HUES48 (cell line): ENCODE data around the gene TBX20.

Experiments
- H3K27ac ChIP-seq: one replicate; pipeline ENCODE4 v1.7.0; 2013; ENCODE audit warnings: low read depth, low read length, inconsistent platforms
- H3K27me3 ChIP-seq: 2 replicates; pipeline ENCODE4 v1.6.1; 2013; ENCODE audit warnings: mild to moderate bottlenecking, low read length; ENCODE audit not compliant: control insufficient read depth, insufficient read depth
- H3K36me3 ChIP-seq: 2 replicates; pipeline ENCODE4 v1.6.1; 2013; ENCODE audit warnings: low read length; ENCODE audit not compliant: control insufficient read depth, insufficient read depth
- H3K4me1 ChIP-seq: 2 replicates; pipeline ENCODE4 v1.6.1; 2013; ENCODE audit warnings: mild to moderate bottlenecking, low read length; ENCODE audit not compliant: control insufficient read depth, insufficient read depth
- H3K4me3 ChIP-seq: 2 replicates; pipeline ENCODE4 v1.5.1; 2013; ENCODE audit warnings: mild to moderate bottlenecking, low read depth, low read length
- H3K9ac ChIP-seq: 2 replicates; pipeline ENCODE4 v1.6.1; 2013; ENCODE audit warnings: mild to moderate bottlenecking, low read depth, low read length, moderate library complexity
- H3K9me3 ChIP-seq: 2 replicates; pipeline ENCODE4 v1.6.1; 2013; ENCODE audit warnings: low read length; ENCODE audit not compliant: control insufficient read depth, insufficient read depth

The TBX20 gene

GRCh38 chr7:35261476-35262285 lies 7.8 kb upstream of the TBX20 start:
- Histone ChIP-seq H3K36me3 (no peaks in the 10 kb centered on the region), H3K9ac (no peak overlapping the region), H3K4me1 (peaks cover 38% of the 10 kb centered on the region), H3K4me3 (peak overlapping the region; percentile 68), H3K9me3 (no peaks in the 10 kb centered on the region), H3K27ac (no peak overlapping the region), H3K27me3 (peaks cover 89% of the 10 kb centered on the region)

GRCh38 chr7:35261041-35261440 lies 7.1 kb upstream of the TBX20 start:
- H3K27me3 ChIP-seq = peaks cover 95% of the 10 kb centered on the region
- no peaks in the 10 kb centered on the region for H3K36me3 ChIP-seq
- H3K4me1 ChIP-seq = peaks cover 45% of the 10 kb centered on the region
- no peaks in the 10 kb centered on the region for H3K9me3 ChIP-seq
- peak overlapping the region; percentile 68 for H3K4me3 ChIP-seq
- no peak overlapping the region for H3K27ac ChIP-seq
- no peak overlapping the region for H3K9ac ChIP-seq

DNA sequence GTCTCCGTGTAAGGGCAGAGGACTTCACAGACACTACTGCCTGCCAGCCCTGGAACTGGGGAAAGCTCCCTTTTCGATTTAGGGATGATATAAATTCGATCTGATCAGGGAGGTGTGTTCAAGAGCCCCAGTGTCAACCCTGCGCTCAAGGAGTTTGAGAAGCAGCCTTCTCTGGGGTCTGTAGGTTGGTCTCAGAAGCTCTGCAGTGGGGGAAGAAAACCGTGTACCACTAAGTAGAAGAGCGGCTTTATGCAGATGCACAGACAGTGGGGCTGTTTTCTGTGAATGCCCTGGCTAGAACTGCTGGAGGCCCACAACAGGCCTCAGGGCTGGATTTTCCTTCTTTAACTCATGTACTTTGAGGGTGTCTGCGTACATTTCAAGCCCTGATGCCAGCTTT lies 6.3 kb upstream of the TBX20 start:
- Histone ChIP-seq H3K27ac (no peak overlapping the region), H3K4me1 (peaks cover 51% of the 10 kb centered on the region), H3K36me3 (no peaks in the 10 kb centered on the region), H3K9ac (no peak overlapping the region), H3K9me3 (no peaks in the 10 kb centered on the region), H3K27me3 (peaks cover 97% of the 10 kb centered on the region), H3K4me3 (0 out of 2 replicates have a peak overlapping the region, but pooled peaks have one; percentile 68)

GRCh38 chr7:35259523-35259908 lies 5.6 kb upstream of the TBX20 start:
- peaks cover 55% of the 10 kb centered on the region for H3K4me1 ChIP-seq
- peaks cover 99% of the 10 kb centered on the region for H3K27me3 ChIP-seq
- H3K36me3 ChIP-seq = no peaks in the 10 kb centered on the region
- no peaks in the 10 kb centered on the region for H3K9me3 ChIP-seq
- no peak overlapping the region for H3K9ac ChIP-seq
- no peak overlapping the region for H3K4me3 ChIP-seq
- no peak overlapping the region for H3K27ac ChIP-seq

DNA sequence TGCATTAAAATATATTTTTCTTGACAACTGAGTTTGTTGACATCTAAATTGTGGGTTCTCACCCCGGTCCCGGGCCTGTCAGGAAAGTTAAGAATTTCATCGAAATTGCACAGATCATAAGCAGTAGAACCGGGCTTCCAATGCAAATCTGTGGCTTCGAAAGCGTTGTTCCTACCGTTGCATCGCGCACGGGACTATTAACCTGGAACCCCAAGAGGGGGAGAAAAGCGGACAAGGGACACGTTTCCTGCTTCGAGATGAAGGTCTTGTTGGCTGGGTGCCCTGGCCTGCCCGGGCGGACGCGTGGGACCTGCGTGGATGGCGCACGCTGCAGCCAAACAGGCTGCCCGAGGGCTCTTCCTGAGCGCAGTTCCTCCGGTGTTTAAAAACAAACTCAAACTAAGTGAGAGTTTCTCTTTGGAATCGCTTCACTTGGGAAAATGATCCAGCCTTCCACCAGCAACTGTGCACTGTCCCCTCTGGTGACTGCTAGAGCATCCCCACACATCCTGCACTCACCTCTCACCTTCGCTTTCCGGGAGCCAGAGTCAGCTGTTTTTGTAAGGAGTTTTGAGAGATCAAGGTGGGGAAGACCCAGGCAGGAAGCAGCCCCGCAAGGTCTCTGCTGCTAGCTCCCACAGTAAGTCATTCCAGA lies 5.1 kb upstream of the TBX20 start:
- peaks cover 57% of the 10 kb centered on the region for H3K4me1 ChIP-seq
- peaks cover 100% of the 10 kb centered on the region for H3K27me3 ChIP-seq
- H3K9ac ChIP-seq = no peak overlapping the region
- H3K9me3 ChIP-seq = no peaks in the 10 kb centered on the region
- no peaks in the 10 kb centered on the region for H3K36me3 ChIP-seq
- no peak overlapping the region for H3K27ac ChIP-seq
- H3K4me3 ChIP-seq = 0 out of 2 replicates have a peak overlapping the region, but pooled peaks have one; percentile 32

DNA sequence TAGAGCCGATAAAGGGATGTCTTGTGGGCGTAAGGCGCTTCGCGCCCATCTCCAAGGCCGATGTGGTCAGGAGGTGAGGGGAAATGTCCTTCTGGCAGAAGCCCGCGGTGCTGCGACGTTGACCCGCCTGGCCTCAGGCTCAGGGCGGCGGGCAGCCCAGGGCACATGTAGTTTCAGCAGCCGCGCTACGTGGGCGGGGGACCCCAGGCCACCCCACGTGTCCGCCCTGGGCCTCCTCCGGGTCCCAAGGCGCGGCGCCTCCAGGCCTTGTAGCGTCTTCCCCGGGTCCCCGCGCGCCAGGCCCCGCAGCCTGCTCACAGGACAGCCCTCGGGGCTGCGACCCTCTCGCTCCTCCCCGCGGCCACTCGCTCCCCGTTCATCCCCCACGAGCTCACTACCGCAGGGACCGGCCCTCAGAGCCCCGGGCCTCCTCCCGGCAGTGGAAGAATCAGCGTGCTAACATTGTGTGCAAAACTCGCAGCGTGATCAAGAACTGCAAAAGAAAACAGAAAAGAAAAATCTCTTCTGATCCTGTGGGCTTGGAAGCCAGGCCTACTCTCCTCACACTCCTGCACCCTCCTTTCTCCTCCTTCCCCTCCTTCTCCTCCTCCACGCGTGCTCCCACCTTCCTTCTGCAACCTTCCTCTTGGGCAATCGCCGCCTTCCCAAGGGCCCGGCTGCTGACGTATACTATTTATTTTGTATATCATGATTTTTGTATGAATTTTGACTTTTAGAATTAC lies 4.4 kb upstream of the TBX20 start:
- Histone ChIP-seq H3K27ac (no peak overlapping the region), H3K9ac (no peak overlapping the region), H3K4me3 (peak overlapping the region; percentile 54), H3K27me3 (peaks cover 100% of the 10 kb centered on the region), H3K36me3 (no peaks in the 10 kb centered on the region), H3K9me3 (no peaks in the 10 kb centered on the region), H3K4me1 (peaks cover 62% of the 10 kb centered on the region)

DNA sequence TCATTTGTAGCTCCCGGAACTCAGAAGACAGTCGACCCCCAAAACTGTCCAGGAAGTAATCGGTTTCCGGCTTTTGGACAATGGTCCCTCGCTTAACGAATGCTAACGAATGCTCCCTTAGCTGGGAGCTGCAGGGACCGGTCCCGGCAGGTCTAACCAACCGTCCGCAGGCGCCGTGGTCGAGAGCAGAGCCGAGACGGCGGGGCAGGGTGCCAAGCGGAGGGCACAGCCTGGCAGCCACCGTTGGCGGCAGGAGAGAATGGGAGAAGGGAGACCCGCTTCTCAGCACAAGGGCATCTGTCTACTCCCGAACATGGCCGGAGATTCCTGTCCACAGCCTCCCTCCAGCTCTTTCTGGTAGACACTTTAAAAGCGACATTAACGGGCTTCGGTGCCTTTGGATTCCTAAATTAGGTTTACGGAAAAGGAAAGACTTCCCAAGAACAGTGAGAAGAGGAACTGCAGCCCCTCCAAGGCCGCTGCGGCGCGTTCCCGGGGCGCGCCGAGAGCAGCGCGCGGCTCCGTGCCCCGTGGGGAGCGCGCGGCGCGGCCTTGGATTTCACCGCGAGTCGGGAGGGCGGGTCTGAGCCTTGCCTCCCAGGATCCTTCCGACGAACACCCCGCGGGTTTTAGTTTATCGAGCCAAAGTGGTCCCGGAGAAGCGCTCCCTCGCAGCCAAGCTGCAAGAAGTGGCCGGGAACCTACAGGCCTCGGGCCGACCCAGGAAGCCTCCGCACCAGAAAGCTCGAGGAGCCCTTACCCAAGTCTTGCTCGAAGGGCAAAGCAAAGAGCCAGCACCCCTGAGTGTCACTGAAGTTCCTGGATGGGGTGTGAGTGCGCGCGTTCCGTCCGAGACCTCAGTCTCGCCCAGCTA lies 3.6 kb upstream of the TBX20 start:
- peak overlapping the region; percentile 54 for H3K4me3 ChIP-seq
- H3K27me3 ChIP-seq = peaks cover 100% of the 10 kb centered on the region
- no peaks in the 10 kb centered on the region for H3K36me3 ChIP-seq
- no peak overlapping the region for H3K27ac ChIP-seq
- peaks cover 65% of the 10 kb centered on the region for H3K4me1 ChIP-seq
- H3K9me3 ChIP-seq = no peaks in the 10 kb centered on the region
- no peak overlapping the region; the same call in 1 of the 2 replicates for H3K9ac ChIP-seq

- Histone ChIP-seq H3K27me3 (peaks cover 100% of the 10 kb centered on the region), H3K9me3 (no peaks in the 10 kb centered on the region), H3K27ac (no peak overlapping the region), H3K4me3 (0 out of 2 replicates have a peak overlapping the region, but pooled peaks have one; percentile 54), H3K4me1 (peaks cover 65% of the 10 kb centered on the region), H3K9ac (no peak overlapping the region), H3K36me3 (no peaks in the 10 kb centered on the region)
Observed at GRCh38 chr7:35256256-35257175, 2.6 kb upstream of the TBX20 start.

DNA sequence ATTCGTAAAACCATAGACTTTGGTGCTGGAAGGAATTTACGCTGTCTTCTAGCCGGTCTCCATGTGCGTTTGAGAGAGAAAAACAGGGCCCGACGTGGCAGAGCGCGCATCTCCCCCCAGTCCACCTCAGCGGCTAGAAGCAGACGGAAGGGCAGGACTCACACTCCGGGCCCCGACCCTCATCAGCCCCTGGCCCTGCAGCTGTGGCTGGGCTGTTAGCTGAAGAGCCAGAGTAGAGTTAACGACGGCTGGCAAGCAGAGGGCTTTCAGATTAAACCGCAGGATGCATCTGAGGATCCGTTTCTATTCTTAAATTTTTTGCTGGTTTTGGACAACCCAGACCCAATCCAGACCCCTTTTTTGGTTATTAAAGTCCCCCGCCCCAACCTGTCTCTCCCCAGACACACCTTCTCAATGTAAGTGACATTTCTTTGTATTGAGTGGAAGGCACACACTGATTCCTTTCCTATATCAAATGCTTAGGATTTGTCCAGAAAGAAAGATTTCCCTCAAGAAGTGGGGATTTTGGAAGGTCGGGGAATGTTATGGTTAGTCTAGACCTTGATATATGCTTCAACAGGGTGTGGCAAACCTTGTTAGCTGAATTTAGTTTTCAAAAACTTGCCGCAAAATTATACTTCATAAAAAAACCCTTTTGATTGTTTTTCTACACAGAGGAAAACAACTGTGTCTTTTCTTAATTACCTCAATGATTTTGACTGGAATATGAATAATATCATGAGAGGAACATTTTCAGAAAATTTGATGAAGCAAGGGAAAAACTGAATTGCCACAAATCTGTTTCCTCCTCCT lies 1.7 kb upstream of the TBX20 start:
- H3K36me3 ChIP-seq = no peaks in the 10 kb centered on the region
- no peak overlapping the region for H3K4me3 ChIP-seq
- H3K4me1 ChIP-seq = peaks cover 63% of the 10 kb centered on the region
- H3K9ac ChIP-seq = no peak overlapping the region
- peaks cover 100% of the 10 kb centered on the region for H3K27me3 ChIP-seq
- no peaks in the 10 kb centered on the region for H3K9me3 ChIP-seq
- H3K27ac ChIP-seq = no peak overlapping the region
